Measurements from ENCODE around the gene P2RY12. TPM values are rescaled to one million over a fixed set of nuclear protein-coding genes. Genes with fewer than 3 reads are reported as not detected.
"Not testable (repeated sequence)": the region's sequence is repeated elsewhere in the genome, so short reads cannot be mapped to it uniquely, and the experiment has no call there.

Gene P2RY12
- total and polyA plus RNA-seq, 5 donors from 2014 or later, result 1.9 TPM; not detected in 4

DNA sequence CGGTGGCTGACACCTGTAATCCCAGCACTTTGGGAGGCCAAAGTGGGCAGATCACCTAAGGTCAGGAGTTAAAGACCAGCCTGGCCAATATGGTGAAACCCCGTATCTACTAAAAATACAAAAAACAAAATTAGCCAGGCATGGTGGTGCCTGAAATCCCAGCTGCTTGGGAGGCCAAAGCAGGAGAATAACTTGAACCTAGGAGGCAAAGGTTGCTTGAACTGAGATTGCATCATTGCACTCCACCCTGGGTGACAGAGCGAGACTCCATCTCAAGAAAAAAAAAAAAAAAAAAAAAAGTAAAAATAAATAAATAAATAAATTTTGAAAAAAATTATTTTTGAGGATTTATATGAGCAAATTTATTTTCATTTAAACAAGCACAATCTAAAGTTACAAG is 7.6 kb upstream of the P2RY12 start:
- H3K9me3 ChIP-seq (ENCODE audit: control insufficient read depth in 2 of 2, low read length in 2 of 2); H3K27ac ChIP-seq (ENCODE audit: insufficient read depth, low read length, poor library complexity, severe bottlenecking); H3K36me3 ChIP-seq (ENCODE audit: control insufficient read depth, insufficient read depth, low read length); H3K4me1 ChIP-seq (ENCODE audit: control insufficient read depth, insufficient read depth, low read length, poor library complexity, severe bottlenecking); H3K4me1 Mint-ChIP-seq; H3K27me3 ChIP-seq (ENCODE audit: control insufficient read depth, insufficient read depth, low read length); H3K4me3 Mint-ChIP-seq; H3K36me3 Mint-ChIP-seq; H3K27me3 Mint-ChIP-seq; DNase-seq; ATAC-seq (ENCODE audit: low read depth in 2 of 2); H3K9me3 Mint-ChIP-seq; H3K27ac Mint-ChIP-seq; H3K4me3 ChIP-seq (ENCODE audit: low read depth, low read length): not testable (repeated sequence)

DNA sequence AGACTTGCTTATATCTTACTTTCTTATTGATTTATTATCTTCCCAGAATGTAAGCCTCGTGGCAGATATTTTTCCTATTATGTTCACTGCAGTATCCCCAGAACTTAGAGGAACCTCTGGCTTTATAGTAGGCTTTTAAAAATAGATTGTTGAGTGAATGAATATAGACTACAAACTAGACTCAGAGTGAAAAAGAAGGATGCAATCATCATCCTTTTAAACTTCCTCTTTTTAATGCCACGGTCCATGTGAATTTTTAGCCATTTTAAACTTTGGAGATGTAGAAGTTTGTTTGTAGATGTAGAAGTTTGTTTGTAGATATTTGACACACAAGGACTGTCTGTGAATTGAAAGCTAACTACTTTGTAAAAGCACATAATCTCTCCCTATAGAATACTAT is 7.2 kb upstream of the P2RY12 start:
- Histone ChIP-seq H3K4me3 (ENCODE audit: low read depth, low read length) (no peak overlapping the region), H3K27me3 (ENCODE audit: control insufficient read depth, insufficient read depth, low read length) (peaks cover 4% of the 10 kb centered on the region), H3K36me3 (ENCODE audit: control insufficient read depth, insufficient read depth, low read length) (no peaks in the 10 kb centered on the region), H3K27ac (ENCODE audit: insufficient read depth, low read length, poor library complexity, severe bottlenecking) (no peak overlapping the region), H3K9me3 (ENCODE audit: control insufficient read depth in 2 of 2, low read length in 2 of 2) (no peaks in the 10 kb centered on the region), H3K4me1 (ENCODE audit: control insufficient read depth, insufficient read depth, low read length, poor library complexity, severe bottlenecking) (no peaks in the 10 kb centered on the region)
- Mint-ChIP-seq H3K36me3 (no peaks in the 10 kb centered on the region), H3K4me1 (no peaks in the 10 kb centered on the region), H3K4me3 (no peak overlapping the region), H3K27ac (no peak overlapping the region), H3K9me3 (peaks cover 0 to 3% (median 0%) of the 10 kb centered on the region in 7 donors), H3K27me3 (peaks cover 9% of the 10 kb centered on the region)
- no peak for ATAC-seq (ENCODE audit: low read depth in 2 of 2)
- no peak for DNase-seq

DNA sequence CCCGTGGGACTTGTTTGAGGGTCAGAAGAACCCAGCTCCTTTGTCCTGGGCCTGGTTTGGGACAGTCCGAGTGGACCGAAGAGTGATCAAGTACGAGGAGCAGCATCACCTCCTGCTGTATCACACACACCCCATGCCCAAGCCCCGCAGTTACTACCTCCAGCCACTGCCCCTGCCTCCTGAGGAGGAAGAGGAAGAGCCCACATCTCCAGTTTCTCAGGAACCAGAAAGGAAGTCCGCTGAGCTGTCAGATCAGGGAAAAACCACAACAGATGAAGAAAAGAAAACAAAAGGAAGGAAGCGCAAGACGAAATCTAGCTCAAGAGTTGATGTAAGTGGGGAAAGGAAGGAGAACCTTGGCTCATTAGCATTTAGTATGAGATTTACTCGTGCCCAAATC is 3.3 kb upstream of the P2RY12 start:
- DNase-seq (no peak), ATAC-seq (ENCODE audit: low read depth in 2 of 2) (no peak)
- no peaks in the 10 kb centered on the region for H3K36me3 Mint-ChIP-seq
- peaks cover 5% of the 10 kb centered on the region for H3K27me3 Mint-ChIP-seq
- no peaks in the 10 kb centered on the region for H3K4me1 Mint-ChIP-seq
- no peak overlapping the region for H3K27ac ChIP-seq (ENCODE audit: insufficient read depth, low read length, poor library complexity, severe bottlenecking)
- peaks cover 0 to 3% (median 0%) of the 10 kb centered on the region in 7 donors for H3K9me3 Mint-ChIP-seq
- H3K4me3 Mint-ChIP-seq, result no peak overlapping the region
- no peaks in the 10 kb centered on the region for H3K4me1 ChIP-seq (ENCODE audit: control insufficient read depth, insufficient read depth, low read length, poor library complexity, severe bottlenecking)
- no peaks in the 10 kb centered on the region for H3K9me3 ChIP-seq (ENCODE audit: control insufficient read depth in 2 of 2, low read length in 2 of 2)
- no peaks in the 10 kb centered on the region for H3K36me3 ChIP-seq (ENCODE audit: control insufficient read depth, insufficient read depth, low read length)
- H3K27me3 ChIP-seq (ENCODE audit: control insufficient read depth, insufficient read depth, low read length), result no peaks in the 10 kb centered on the region
- H3K4me3 ChIP-seq (ENCODE audit: low read depth, low read length), result no peak overlapping the region
- H3K27ac Mint-ChIP-seq, result peak overlapping the region in 1 of 3 donors; percentile 81

DNA sequence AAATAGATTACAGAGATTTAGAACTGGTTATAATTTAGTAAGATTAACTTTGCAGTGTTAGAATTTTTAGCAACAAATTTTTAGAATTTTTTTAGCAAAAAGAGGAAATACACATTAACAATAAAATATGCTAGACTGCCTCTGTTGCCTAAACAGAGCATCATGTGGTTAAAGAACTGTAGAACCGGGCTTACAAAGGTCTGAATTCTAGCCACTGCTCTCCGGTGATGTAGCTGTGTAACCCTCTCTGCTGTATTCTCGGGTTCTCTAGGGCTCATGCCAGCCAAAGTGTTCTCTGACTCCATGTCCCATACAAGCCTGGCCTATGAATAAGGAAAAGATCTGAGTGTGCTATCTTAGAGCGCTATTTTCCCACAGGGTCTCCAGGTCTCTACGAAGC is 2.9 kb upstream of the P2RY12 start:
- DNase-seq (no peak), ATAC-seq (ENCODE audit: low read depth in 2 of 2) (no peak)
- Histone ChIP-seq H3K27me3 (ENCODE audit: control insufficient read depth, insufficient read depth, low read length) (no peaks in the 10 kb centered on the region), H3K36me3 (ENCODE audit: control insufficient read depth, insufficient read depth, low read length) (no peaks in the 10 kb centered on the region), H3K27ac (ENCODE audit: insufficient read depth, low read length, poor library complexity, severe bottlenecking) (no peak overlapping the region), H3K9me3 (ENCODE audit: control insufficient read depth in 2 of 2, low read length in 2 of 2) (no peaks in the 10 kb centered on the region), H3K4me1 (ENCODE audit: control insufficient read depth, insufficient read depth, low read length, poor library complexity, severe bottlenecking) (no peaks in the 10 kb centered on the region), H3K4me3 (ENCODE audit: low read depth, low read length) (no peak overlapping the region)
- H3K4me3 Mint-ChIP-seq, result no peak overlapping the region
- H3K27ac Mint-ChIP-seq, result peak overlapping the region in 1 of 3 donors; percentile 81
- no peaks in the 10 kb centered on the region for H3K4me1 Mint-ChIP-seq
- no peaks in the 10 kb centered on the region for H3K36me3 Mint-ChIP-seq
- H3K27me3 Mint-ChIP-seq, result peaks cover 4% of the 10 kb centered on the region
- peaks cover 0 to 3% (median 0%) of the 10 kb centered on the region in 7 donors for H3K9me3 Mint-ChIP-seq

DNA sequence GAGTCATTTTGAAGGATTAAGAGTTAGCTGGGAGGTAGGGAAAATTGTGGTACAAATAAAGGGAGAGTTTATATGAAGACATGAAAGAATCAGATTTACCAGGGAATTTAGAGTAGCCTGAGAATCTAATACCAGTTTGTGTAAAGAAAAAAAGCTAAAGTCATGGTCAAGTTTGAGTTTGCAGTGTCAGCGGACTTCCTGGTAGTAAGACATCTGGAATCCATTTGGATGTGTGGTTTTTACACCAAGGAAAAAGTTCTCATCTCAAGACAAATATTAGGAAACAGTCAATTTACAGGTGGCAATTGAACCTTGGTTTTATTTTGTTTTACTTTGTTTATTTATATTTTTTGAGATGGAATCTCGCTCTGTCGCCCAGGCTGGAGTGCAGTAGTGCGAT is 1.5 kb upstream of the P2RY12 start:
- Mint-ChIP-seq H3K36me3 (no peaks in the 10 kb centered on the region), H3K27ac (peak overlapping the region in 1 of 3 donors; percentile 6), H3K4me1 (no peaks in the 10 kb centered on the region), H3K27me3 (peaks cover 4% of the 10 kb centered on the region), H3K9me3 (peaks cover 0 to 3% (median 0%) of the 10 kb centered on the region in 7 donors), H3K4me3 (no peak overlapping the region)
- ATAC-seq (ENCODE audit: low read depth in 2 of 2) (no peak), DNase-seq (no peak)
- H3K4me1 ChIP-seq (ENCODE audit: control insufficient read depth, insufficient read depth, low read length, poor library complexity, severe bottlenecking), result no peaks in the 10 kb centered on the region
- H3K9me3 ChIP-seq (ENCODE audit: control insufficient read depth in 2 of 2, low read length in 2 of 2), result no peaks in the 10 kb centered on the region
- no peak overlapping the region for H3K27ac ChIP-seq (ENCODE audit: insufficient read depth, low read length, poor library complexity, severe bottlenecking)
- no peaks in the 10 kb centered on the region for H3K36me3 ChIP-seq (ENCODE audit: control insufficient read depth, insufficient read depth, low read length)
- H3K27me3 ChIP-seq (ENCODE audit: control insufficient read depth, insufficient read depth, low read length), result no peaks in the 10 kb centered on the region
- no peak overlapping the region for H3K4me3 ChIP-seq (ENCODE audit: low read depth, low read length)

DNA sequence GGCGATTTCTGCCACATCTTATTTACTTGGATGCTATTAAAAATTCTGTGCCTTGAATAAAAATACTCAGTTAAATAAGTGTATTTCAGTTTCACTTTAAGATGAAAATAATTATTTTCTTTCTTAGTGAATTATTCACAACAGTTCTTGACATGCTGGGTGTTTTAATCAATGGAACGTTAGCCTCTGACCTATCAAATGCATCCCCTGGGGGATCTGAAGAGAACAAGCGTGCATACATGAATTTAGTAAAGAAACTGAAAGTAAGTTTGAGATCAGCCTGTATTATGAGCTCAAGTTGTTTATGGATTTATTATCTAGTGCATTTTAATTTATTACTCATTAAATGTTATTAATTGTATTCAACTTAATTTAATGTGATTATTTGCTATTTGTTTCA is 597 bp downstream of the P2RY12 start:
- Histone ChIP-seq H3K36me3 (ENCODE audit: control insufficient read depth, insufficient read depth, low read length) (no peaks in the 10 kb centered on the region), H3K27me3 (ENCODE audit: control insufficient read depth, insufficient read depth, low read length) (no peaks in the 10 kb centered on the region), H3K9me3 (ENCODE audit: control insufficient read depth in 2 of 2, low read length in 2 of 2) (no peaks in the 10 kb centered on the region), H3K4me3 (ENCODE audit: low read depth, low read length) (no peak overlapping the region), H3K27ac (ENCODE audit: insufficient read depth, low read length, poor library complexity, severe bottlenecking) (no peak overlapping the region), H3K4me1 (ENCODE audit: control insufficient read depth, insufficient read depth, low read length, poor library complexity, severe bottlenecking) (no peaks in the 10 kb centered on the region)
- H3K36me3 Mint-ChIP-seq, result no peaks in the 10 kb centered on the region
- no peak for ATAC-seq (ENCODE audit: low read depth in 2 of 2)
- H3K27ac Mint-ChIP-seq, result no peak overlapping the region
- H3K27me3 Mint-ChIP-seq, result no peaks in the 10 kb centered on the region
- DNase-seq, result peak in 1 of 3 donors; percentile 3
- H3K4me3 Mint-ChIP-seq, result no peak overlapping the region
- H3K9me3 Mint-ChIP-seq, result peaks cover 0 to under 1% (median 0%) of the 10 kb centered on the region in 7 donors
- no peaks in the 10 kb centered on the region for H3K4me1 Mint-ChIP-seq

DNA sequence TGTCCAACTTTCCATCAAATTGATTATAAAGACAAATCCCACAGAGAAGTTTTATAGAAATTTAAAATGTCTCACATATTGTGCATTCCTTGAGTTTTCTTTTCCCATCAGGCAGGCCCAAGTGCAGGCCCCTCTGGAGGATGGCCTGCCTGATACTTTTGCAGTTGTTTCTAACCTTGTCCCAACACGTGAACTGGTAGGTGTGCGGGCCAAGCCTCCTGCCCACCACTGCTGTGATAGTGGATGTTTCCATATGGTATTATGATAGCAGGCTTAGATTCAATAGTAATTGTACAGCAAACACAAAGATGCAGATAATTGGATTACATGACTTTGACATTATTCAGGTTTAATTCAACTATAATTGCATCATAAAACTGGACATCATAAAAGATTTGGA is 1.4 kb downstream of the P2RY12 start:
- H3K36me3 ChIP-seq (ENCODE audit: control insufficient read depth, insufficient read depth, low read length), result no peaks in the 10 kb centered on the region
- no peak overlapping the region for H3K27ac Mint-ChIP-seq
- H3K4me1 Mint-ChIP-seq, result no peaks in the 10 kb centered on the region
- no peak overlapping the region for H3K4me3 Mint-ChIP-seq
- H3K27ac ChIP-seq (ENCODE audit: insufficient read depth, low read length, poor library complexity, severe bottlenecking), result no peak overlapping the region
- no peaks in the 10 kb centered on the region for H3K27me3 Mint-ChIP-seq
- H3K27me3 ChIP-seq (ENCODE audit: control insufficient read depth, insufficient read depth, low read length), result no peaks in the 10 kb centered on the region
- no peaks in the 10 kb centered on the region for H3K9me3 ChIP-seq (ENCODE audit: control insufficient read depth in 2 of 2, low read length in 2 of 2)
- H3K36me3 Mint-ChIP-seq, result no peaks in the 10 kb centered on the region
- ATAC-seq (ENCODE audit: low read depth in 2 of 2), result no peak
- no peaks in the 10 kb centered on the region for H3K4me1 ChIP-seq (ENCODE audit: control insufficient read depth, insufficient read depth, low read length, poor library complexity, severe bottlenecking)
- DNase-seq, result no peak
- H3K4me3 ChIP-seq (ENCODE audit: low read depth, low read length), result no peak overlapping the region
- no peaks in the 10 kb centered on the region for H3K9me3 Mint-ChIP-seq

DNA sequence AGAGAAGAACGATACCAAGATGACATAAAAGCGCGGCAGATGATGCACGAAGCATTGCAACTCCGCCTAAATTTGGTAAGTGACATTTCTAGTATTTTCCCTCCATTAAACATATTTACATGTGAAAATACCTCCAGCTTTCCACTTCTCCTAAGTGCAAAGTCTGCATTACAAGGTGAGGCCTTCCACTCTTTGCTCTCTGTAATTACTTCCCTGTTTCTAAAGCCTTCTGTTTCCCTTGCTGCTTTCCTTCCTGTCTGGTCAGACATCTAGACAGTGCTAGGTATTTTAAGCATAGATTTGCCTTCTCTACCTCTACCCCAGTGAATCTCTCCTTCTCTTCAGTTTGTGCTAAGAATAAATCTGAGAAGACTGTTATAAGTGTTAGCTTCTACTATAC is 1.9 kb downstream of the P2RY12 start:
- Mint-ChIP-seq H3K4me1 (no peaks in the 10 kb centered on the region), H3K27me3 (no peaks in the 10 kb centered on the region), H3K27ac (no peak overlapping the region), H3K9me3 (no peaks in the 10 kb centered on the region), H3K4me3 (no peak overlapping the region), H3K36me3 (no peaks in the 10 kb centered on the region)
- no peak for ATAC-seq (ENCODE audit: low read depth in 2 of 2)
- no peak overlapping the region for H3K27ac ChIP-seq (ENCODE audit: insufficient read depth, low read length, poor library complexity, severe bottlenecking)
- no peaks in the 10 kb centered on the region for H3K9me3 ChIP-seq (ENCODE audit: control insufficient read depth in 2 of 2, low read length in 2 of 2)
- H3K36me3 ChIP-seq (ENCODE audit: control insufficient read depth, insufficient read depth, low read length), result no peaks in the 10 kb centered on the region
- H3K27me3 ChIP-seq (ENCODE audit: control insufficient read depth, insufficient read depth, low read length), result no peaks in the 10 kb centered on the region
- no peaks in the 10 kb centered on the region for H3K4me1 ChIP-seq (ENCODE audit: control insufficient read depth, insufficient read depth, low read length, poor library complexity, severe bottlenecking)
- no peak overlapping the region for H3K4me3 ChIP-seq (ENCODE audit: low read depth, low read length)
- DNase-seq, result no peak
